ENCODE results near the gene RNASEL.

GRCh38 chr1:182602935-182603645 lies 14.0 kb upstream of the RNASEL start:
- TF ChIP-seq REST (IDR thresholded peaks at IDR 0.05; ENCODE audit: insufficient read depth in 1 of 2, low read depth in 2 of 2, low read length in 1 of 2) (no peak), CTCF (IDR thresholded peaks at IDR 0.05) (no peak), POLR2AphosphoS5 (IDR thresholded peaks at IDR 0.05; ENCODE audit: low read depth, low read length) (no peak)

All from Panc1 (cell line).